ENCODE data around the gene PRADC1. TPM values are rescaled to one million over a fixed set of nuclear protein-coding genes. Genes with fewer than 3 reads are reported as not detected.
"Not testable (repeated sequence)": the region's sequence is repeated elsewhere in the genome, so short reads cannot be mapped to it uniquely, and the experiment has no call there.

The PRADC1 gene
- total RNA-seq, 2 donors from 2014 or later, result 13.0 to 13.5 TPM

GRCh38 chr2:73214120-73215035, 18.7 kb downstream of the PRADC1 start, which contains the start of gene SMYD5:
Gene SMYD5 (plus strand): TSS chr2:73214245. CDS start chr2:73214267, 22 bp downstream.
- Mint-ChIP-seq H3K27me3 (peaks cover 0 to 5% of the 10 kb centered on the region in 2 donors), H3K9me3 (no peaks in the 10 kb centered on the region), H3K4me3 (peak within 1 kb of the TSS; percentile 96), H3K36me3 (no peaks in the 10 kb centered on the region), H3K4me1 (ENCODE audit: low read depth in 2 of 2) (peaks cover 21 to 30% of the 10 kb centered on the region in 2 donors), H3K27ac (peak within 1 kb of the TSS; percentile 85 to 90)
- peak; percentile 95 to 97 for ATAC-seq
- DNase-seq (ENCODE audit: low spot score), result peak; percentile 93

GRCh38 chr2:73212448-73213176, 20.4 kb downstream of the PRADC1 start:
- ATAC-seq, result peak; percentile 76 to 81
- no peaks in the 10 kb centered on the region for H3K9me3 Mint-ChIP-seq
- no peak overlapping the region for H3K4me3 Mint-ChIP-seq
- no peaks in the 10 kb centered on the region for H3K36me3 Mint-ChIP-seq
- H3K27ac Mint-ChIP-seq, result no peak overlapping the region
- peaks cover 0 to 10% of the 10 kb centered on the region in 2 donors for H3K27me3 Mint-ChIP-seq
- peaks cover 21 to 30% of the 10 kb centered on the region in 2 donors for H3K4me1 Mint-ChIP-seq (ENCODE audit: low read depth in 2 of 2)
- peak; percentile 72 for DNase-seq (ENCODE audit: low spot score)

DNA sequence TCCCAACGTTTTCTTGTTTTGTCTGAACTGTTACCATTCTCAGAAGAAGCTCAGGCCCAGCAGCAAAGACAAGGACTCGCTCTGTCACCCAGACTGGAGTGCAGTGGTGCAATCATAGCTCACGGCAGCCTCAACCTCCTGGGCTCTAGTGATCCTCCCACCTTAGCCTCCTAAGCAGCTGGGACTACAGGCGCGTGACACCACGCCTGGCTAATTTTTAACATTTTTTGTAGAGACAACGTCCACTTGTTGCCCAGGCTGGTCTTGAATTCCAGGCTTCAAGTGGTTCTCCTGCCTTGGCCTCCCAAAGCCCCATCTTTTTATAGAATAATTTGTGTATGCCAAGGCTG, 21.0 kb downstream of the PRADC1 start:
- Mint-ChIP-seq H3K4me3 (no peak overlapping the region), H3K27me3 (peaks cover 0 to 10% of the 10 kb centered on the region in 2 donors), H3K9me3 (no peaks in the 10 kb centered on the region), H3K36me3 (no peaks in the 10 kb centered on the region), H3K27ac (no peak overlapping the region), H3K4me1 (ENCODE audit: low read depth in 2 of 2) (peaks cover 21 to 30% of the 10 kb centered on the region in 2 donors)
- ATAC-seq (no peak), DNase-seq (ENCODE audit: low spot score) (no peak)

GRCh38 chr2:73210696-73211095, 22.3 kb downstream of the PRADC1 start:
- Mint-ChIP-seq H3K27ac (no peak overlapping the region), H3K4me1 (ENCODE audit: low read depth in 2 of 2) (peaks cover 21 to 29% of the 10 kb centered on the region in 2 donors)
- no peak for ATAC-seq

GRCh38 chr2:73210019-73210418, 23.0 kb downstream of the PRADC1 start:
- H3K27me3 Mint-ChIP-seq, result peaks cover 8 to 17% of the 10 kb centered on the region in 2 donors
- DNase-seq (ENCODE audit: low spot score) (no peak), ATAC-seq (no peak)
- H3K4me1 Mint-ChIP-seq (ENCODE audit: low read depth in 2 of 2), result peaks cover 14 to 23% of the 10 kb centered on the region in 2 donors
- H3K36me3 Mint-ChIP-seq, result no peaks in the 10 kb centered on the region
- no peak overlapping the region for H3K4me3 Mint-ChIP-seq
- no peaks in the 10 kb centered on the region for H3K9me3 Mint-ChIP-seq
- H3K27ac Mint-ChIP-seq, result no peak overlapping the region

More at GRCh38 chr2:73210696-73211095, 22.3 kb downstream of the PRADC1 start:
- no peak overlapping the region for H3K4me3 Mint-ChIP-seq
- H3K27me3 Mint-ChIP-seq, result peaks cover 6 to 15% of the 10 kb centered on the region in 2 donors
- DNase-seq (ENCODE audit: low spot score), result no peak
- no peaks in the 10 kb centered on the region for H3K9me3 Mint-ChIP-seq
- H3K36me3 Mint-ChIP-seq, result no peaks in the 10 kb centered on the region

GRCh38 chr2:73208258-73208657, 24.8 kb downstream of the PRADC1 start:
- Mint-ChIP-seq H3K27ac (no peak overlapping the region), H3K27me3 (peaks cover 17 to 24% of the 10 kb centered on the region in 2 donors), H3K36me3 (no peaks in the 10 kb centered on the region), H3K9me3 (no peaks in the 10 kb centered on the region), H3K4me3 (no peak overlapping the region), H3K4me1 (ENCODE audit: low read depth in 2 of 2) (peaks cover 1 to 7% of the 10 kb centered on the region in 2 donors)
- DNase-seq (ENCODE audit: low spot score) (no peak), ATAC-seq (no peak)

DNA sequence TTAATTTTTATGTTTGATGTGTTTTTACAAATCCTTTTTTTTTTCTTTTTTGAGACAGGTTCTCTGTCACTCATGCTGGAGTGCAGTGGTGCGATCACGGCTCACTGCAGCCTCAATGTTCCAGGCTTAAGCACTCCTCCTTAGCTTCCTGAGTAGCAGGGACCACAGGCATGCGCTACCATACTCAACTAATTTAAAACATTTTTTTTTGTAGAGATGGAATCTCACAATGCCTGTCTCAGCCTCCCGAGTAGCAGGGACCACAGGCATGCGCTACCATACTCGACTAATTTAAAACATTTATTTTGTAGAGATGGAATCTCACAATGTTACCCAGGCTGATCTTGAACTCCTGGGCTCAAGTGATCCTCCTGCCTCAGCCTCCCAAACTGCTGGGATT, 27.4 kb downstream of the PRADC1 start:
- Mint-ChIP-seq H3K9me3 (no peaks in the 10 kb centered on the region), H3K27ac (no peak overlapping the region), H3K27me3 (peaks cover 27 to 30% of the 10 kb centered on the region in 2 donors), H3K36me3 (no peaks in the 10 kb centered on the region), H3K4me3 (no peak overlapping the region), H3K4me1 (ENCODE audit: low read depth in 2 of 2) (no peaks in the 10 kb centered on the region)
- DNase-seq (ENCODE audit: low spot score) (no peak), ATAC-seq (no peak)

- peaks cover 31 to 33% of the 10 kb centered on the region in 2 donors for H3K27me3 Mint-ChIP-seq
- no peak for ATAC-seq
- H3K27ac Mint-ChIP-seq, result no peak overlapping the region
- DNase-seq (ENCODE audit: low spot score), result no peak
- no peaks in the 10 kb centered on the region for H3K9me3 Mint-ChIP-seq
- no peaks in the 10 kb centered on the region for H3K4me1 Mint-ChIP-seq (ENCODE audit: low read depth in 2 of 2)
- no peaks in the 10 kb centered on the region for H3K36me3 Mint-ChIP-seq
- H3K4me3 Mint-ChIP-seq, result no peak overlapping the region
These were observed 29.9 kb downstream of the PRADC1 start for GRCh38 chr2:73203055-73203681.

DNA sequence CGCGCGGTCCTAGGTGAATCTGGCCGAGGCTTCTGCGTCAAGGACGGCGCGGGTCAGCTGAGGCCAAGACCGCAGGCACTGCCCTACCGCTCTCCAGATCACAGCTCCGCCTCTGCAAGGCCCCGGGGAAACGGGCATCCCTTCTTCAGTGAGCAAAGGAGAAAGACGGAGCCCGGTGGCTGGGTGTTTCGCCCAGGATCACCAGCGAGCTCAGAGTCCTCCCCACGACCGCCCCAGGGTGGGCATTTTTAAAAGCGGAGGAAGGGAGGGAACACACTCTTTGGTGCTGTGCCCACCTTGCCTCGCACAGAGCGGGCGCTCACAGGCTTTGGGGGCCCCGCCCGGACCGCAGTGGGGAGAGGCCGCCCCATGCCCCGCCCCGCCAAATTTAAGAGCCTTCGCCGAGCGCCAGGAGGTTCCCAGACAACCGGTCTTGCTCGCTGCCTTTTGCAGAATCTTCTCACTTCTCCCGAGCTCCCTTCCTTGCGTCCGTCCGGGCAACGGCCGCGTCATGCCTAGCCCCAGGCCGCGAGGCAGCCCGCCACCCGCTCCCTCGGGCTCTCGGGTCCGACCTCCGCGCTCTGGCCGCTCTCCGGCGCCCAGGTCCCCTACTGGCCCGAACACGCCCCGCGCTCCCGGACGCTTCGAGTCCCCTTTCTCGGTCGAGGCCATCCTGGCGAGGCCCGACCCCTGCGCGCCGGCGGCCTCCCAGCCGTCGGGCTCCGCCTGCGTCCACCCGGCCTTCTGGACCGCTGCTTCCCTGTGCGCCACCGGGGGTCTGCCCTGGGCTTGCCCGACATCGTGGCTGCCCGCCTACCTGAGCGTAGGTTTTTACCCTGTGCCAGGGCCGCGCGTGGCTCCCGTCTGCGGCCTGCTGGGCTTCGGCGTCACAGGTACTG, 30.6 kb downstream of the PRADC1 start, which contains the start of gene NOTO:
NOTO (plus strand) TSS at position 419 of the 899 bp plus-strand sequence; CDS start at position 512, 93 bp downstream.
- DNase-seq (ENCODE audit: low spot score), result no peak
- Mint-ChIP-seq H3K4me3 (peak within 1 kb of the TSS; percentile 58), H3K27me3 (peaks cover 36 to 38% of the 10 kb centered on the region in 2 donors), H3K9me3 (no peaks in the 10 kb centered on the region), H3K27ac (no peak within 1 kb of the TSS), H3K4me1 (ENCODE audit: low read depth in 2 of 2) (no peaks in the 10 kb centered on the region), H3K36me3 (no peaks in the 10 kb centered on the region)
- peak; percentile 45 to 55 for ATAC-seq

GRCh38 chr2:73200281-73200680, 32.8 kb downstream of the PRADC1 start:
- ATAC-seq; H3K27ac Mint-ChIP-seq; DNase-seq (ENCODE audit: low spot score); H3K36me3 Mint-ChIP-seq; H3K4me1 Mint-ChIP-seq (ENCODE audit: low read depth in 2 of 2); H3K4me3 Mint-ChIP-seq; H3K9me3 Mint-ChIP-seq: not testable (repeated sequence)
- peaks cover 31 to 37% of the 10 kb centered on the region in 2 donors for H3K27me3 Mint-ChIP-seq

DNA sequence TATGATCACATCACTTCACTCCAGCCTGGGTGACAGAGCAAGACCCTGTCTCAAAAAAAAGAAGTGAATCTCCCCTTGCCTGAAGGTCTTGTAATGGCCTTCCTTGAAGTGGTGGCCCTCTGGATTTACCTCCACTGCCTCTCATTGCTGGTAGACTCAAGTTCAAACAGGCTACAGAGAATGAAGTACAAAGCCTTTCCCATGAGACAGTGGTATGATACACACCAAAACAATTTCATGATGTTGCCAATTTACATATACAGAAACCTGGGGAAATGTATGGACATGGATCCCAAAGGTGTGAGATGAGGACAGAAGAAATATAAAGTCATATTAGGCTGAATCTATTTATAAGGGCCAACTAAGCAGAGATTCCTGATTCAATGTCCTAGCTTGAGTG, 35.5 kb downstream of the PRADC1 start:
- peaks cover 25 to 26% of the 10 kb centered on the region in 2 donors for H3K27me3 Mint-ChIP-seq
- H3K36me3 Mint-ChIP-seq, result no peaks in the 10 kb centered on the region
- ATAC-seq, result no peak
- no peak for DNase-seq (ENCODE audit: low spot score)
- no peak overlapping the region for H3K4me3 Mint-ChIP-seq
- no peaks in the 10 kb centered on the region for H3K4me1 Mint-ChIP-seq (ENCODE audit: low read depth in 2 of 2)
- no peaks in the 10 kb centered on the region for H3K9me3 Mint-ChIP-seq
- no peak overlapping the region for H3K27ac Mint-ChIP-seq

GRCh38 chr2:73187549-73187948, 45.5 kb downstream of the PRADC1 start:
- H3K9me3 Mint-ChIP-seq, result no peaks in the 10 kb centered on the region
- H3K27me3 Mint-ChIP-seq, result peaks cover 20 to 27% of the 10 kb centered on the region in 2 donors
- H3K4me1 Mint-ChIP-seq (ENCODE audit: low read depth in 2 of 2), result no peaks in the 10 kb centered on the region
- no peak for ATAC-seq
- no peaks in the 10 kb centered on the region for H3K36me3 Mint-ChIP-seq
- DNase-seq (ENCODE audit: low spot score), result no peak
- no peak overlapping the region for H3K4me3 Mint-ChIP-seq
- H3K27ac Mint-ChIP-seq, result no peak overlapping the region

DNA sequence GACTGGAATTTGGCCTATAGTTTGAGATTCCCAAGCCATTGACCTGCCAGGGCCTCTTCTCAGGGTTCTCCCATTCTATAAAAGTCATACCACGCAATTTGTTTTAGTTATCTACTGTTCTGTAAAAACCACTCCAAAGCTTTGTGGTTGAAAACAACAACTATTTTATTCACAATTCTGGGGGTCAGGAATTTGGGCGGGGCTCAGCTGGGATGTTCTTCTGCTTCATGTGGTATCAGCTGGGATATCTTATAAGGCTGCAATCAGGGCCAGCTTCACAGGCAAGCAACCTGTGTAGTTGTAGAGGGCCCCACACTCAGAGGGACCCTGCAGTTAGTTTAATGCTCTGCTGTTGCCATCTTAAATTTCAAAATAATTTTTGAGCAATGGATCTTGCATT, 47.1 kb downstream of the PRADC1 start:
- Mint-ChIP-seq H3K4me3 (no peak overlapping the region), H3K4me1 (ENCODE audit: low read depth in 2 of 2) (no peaks in the 10 kb centered on the region), H3K27me3 (peaks cover 15 to 21% of the 10 kb centered on the region in 2 donors), H3K27ac (no peak overlapping the region), H3K36me3 (no peaks in the 10 kb centered on the region), H3K9me3 (no peaks in the 10 kb centered on the region)
- ATAC-seq (no peak), DNase-seq (ENCODE audit: low spot score) (no peak)

Data from natural killer cell treated with Interleukin-12 subunit alpha and Interleukin-12 subunit beta and Interleukin-15 and Interleukin-18, amount 100 ng/mL, for 72 hours (primary cell).